Jurkat, Clone E6-1 (cell line): Measurements from ENCODE around the gene DUSP1.
A peak's percentile ranks its signal among the peaks of the same experiment; 100 is the strongest.

Experiments
- DNase-seq: peaks from one replicate; pipeline ENCODE4 v3.0.0-alpha.2; 2011; ENCODE audit warnings: low read depth, low spot score
- H3K4me3 ChIP-seq: 2 replicates; pipeline ENCODE4 v1.5.1; 2011; ENCODE audit warnings: mild to moderate bottlenecking, low read length, control low read depth, moderate library complexity

DUSP1 gene

GRCh38 chr5:172768098-172768572 lies 2.9 kb downstream of the DUSP1 start:
- no peak overlapping the region for H3K4me3 ChIP-seq
- DNase-seq: no peak

GRCh38 chr5:172766287-172767108 lies 4.5 kb downstream of the DUSP1 start:
- no peak for DNase-seq
- no peak overlapping the region for H3K4me3 ChIP-seq

GRCh38 chr5:172765766-172766286 lies 5.2 kb downstream of the DUSP1 start:
- peak overlapping the region; percentile 73 for H3K4me3 ChIP-seq
- DNase-seq: no peak

GRCh38 chr5:172764861-172765765 lies 5.9 kb downstream of the DUSP1 start:
- DNase-seq: peak; percentile 98
- peak overlapping the region; percentile 73 for H3K4me3 ChIP-seq

- no peak for DNase-seq
Measured at GRCh38 chr5:172763120-172763464, 7.9 kb downstream of the DUSP1 start.

GRCh38 chr5:172762214-172763119 lies 8.5 kb downstream of the DUSP1 start:
- no peak for DNase-seq
- no peak overlapping the region for H3K4me3 ChIP-seq

More at GRCh38 chr5:172763120-172763464, 7.9 kb downstream of the DUSP1 start:
- H3K4me3 ChIP-seq: no peak overlapping the region

GRCh38 chr5:172760959-172761358 lies 10.0 kb downstream of the DUSP1 start:
- no peak overlapping the region for H3K4me3 ChIP-seq
- no peak for DNase-seq

GRCh38 chr5:172760136-172760535 lies 10.9 kb downstream of the DUSP1 start:
- no peak overlapping the region for H3K4me3 ChIP-seq
- no peak for DNase-seq

- no peak overlapping the region for H3K4me3 ChIP-seq
- DNase-seq: no peak
Measured at GRCh38 chr5:172758834-172759149, 12.2 kb downstream of the DUSP1 start.

GRCh38 chr5:172758077-172758833 lies 12.7 kb downstream of the DUSP1 start:
- DNase-seq: no peak
- no peak overlapping the region for H3K4me3 ChIP-seq

GRCh38 chr5:172757394-172758010 lies 13.5 kb downstream of the DUSP1 start:
- H3K4me3 ChIP-seq: no peak overlapping the region
- DNase-seq: no peak

GRCh38 chr5:172756764-172757393 lies 14.1 kb downstream of the DUSP1 start:
- H3K4me3 ChIP-seq: no peak overlapping the region
- no peak for DNase-seq

- no peak overlapping the region for H3K4me3 ChIP-seq
- no peak for DNase-seq
Measured at GRCh38 chr5:172754596-172755356, 16.2 kb downstream of the DUSP1 start.

GRCh38 chr5:172753101-172753500 lies 17.9 kb downstream of the DUSP1 start:
- no peak overlapping the region for H3K4me3 ChIP-seq
- no peak for DNase-seq

- H3K4me3 ChIP-seq: no peak overlapping the region
- no peak for DNase-seq
Measured at GRCh38 chr5:172751761-172752510, 19.1 kb downstream of the DUSP1 start.
